Astrocyte (in vitro differentiated cells and primary cell): ENCODE measurements around the gene CNTN2.

Experiments
- EZH2 ChIP-seq: IDR thresholded peaks from 2 replicates; pipeline ENCODE4 v1.6.1; 2012; ENCODE audit warnings: mild to moderate bottlenecking, low read length, inconsistent platforms; ENCODE audit not compliant: insufficient read depth
- TF ChIP-seq, protein P1 (sequence below): IDR thresholded peaks from 2 replicates; pipeline ENCODE4 v1.5.1; 2011; ENCODE audit warnings: low read depth, mild to moderate bottlenecking, inconsistent platforms, low read length, moderate library complexity; ENCODE audit not compliant: insufficient read depth

DNA sequence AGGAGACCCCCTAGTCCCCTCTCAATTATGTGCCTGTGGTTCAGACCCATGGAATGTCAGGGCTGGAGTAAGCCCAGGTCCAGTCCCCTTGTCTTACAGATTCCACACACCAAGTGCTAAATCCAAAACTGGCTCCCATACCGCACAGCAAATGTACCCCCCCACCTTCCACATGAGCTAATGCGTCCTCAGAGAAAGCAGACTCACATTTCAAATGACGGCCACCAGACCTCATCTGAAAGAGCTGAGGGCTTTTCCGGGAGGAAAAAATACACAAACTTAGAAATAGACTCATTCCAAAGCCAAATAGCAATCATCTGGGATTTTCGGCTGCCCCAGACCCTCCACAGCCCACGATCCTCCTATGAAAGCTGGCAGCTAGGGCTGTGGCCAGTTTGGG, 12.8 kb upstream of the CNTN2 start:
- TF ChIP-seq, protein P1, sequence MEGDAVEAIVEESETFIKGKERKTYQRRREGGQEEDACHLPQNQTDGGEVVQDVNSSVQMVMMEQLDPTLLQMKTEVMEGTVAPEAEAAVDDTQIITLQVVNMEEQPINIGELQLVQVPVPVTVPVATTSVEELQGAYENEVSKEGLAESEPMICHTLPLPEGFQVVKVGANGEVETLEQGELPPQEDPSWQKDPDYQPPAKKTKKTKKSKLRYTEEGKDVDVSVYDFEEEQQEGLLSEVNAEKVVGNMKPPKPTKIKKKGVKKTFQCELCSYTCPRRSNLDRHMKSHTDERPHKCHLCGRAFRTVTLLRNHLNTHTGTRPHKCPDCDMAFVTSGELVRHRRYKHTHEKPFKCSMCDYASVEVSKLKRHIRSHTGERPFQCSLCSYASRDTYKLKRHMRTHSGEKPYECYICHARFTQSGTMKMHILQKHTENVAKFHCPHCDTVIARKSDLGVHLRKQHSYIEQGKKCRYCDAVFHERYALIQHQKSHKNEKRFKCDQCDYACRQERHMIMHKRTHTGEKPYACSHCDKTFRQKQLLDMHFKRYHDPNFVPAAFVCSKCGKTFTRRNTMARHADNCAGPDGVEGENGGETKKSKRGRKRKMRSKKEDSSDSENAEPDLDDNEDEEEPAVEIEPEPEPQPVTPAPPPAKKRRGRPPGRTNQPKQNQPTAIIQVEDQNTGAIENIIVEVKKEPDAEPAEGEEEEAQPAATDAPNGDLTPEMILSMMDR: no peak
- TF ChIP-seq EZH2: no peak
